Testis (tissue), 3 donors: Measurements from ENCODE around the gene AVP. TPM values are rescaled to one million over a fixed set of nuclear protein-coding genes. Genes with fewer than 3 reads are reported as not detected.

ENCODE experiments used
- DNase-seq: peaks from one replicate; pipeline ENCODE4 v3.0.0-alpha.2; 2019
- H3K27ac ChIP-seq, 2 donors: fragments of 200-600 bp; sonication (generic); one replicate each; pipeline ENCODE4 v1.5.1; 2019
- H3K27me3 ChIP-seq: fragments of 200-600 bp; sonication (generic); one replicate; pipeline ENCODE4 v1.5.1; 2019
- H3K36me3 ChIP-seq: fragments of 200-600 bp; sonication (generic); one replicate; pipeline ENCODE4 v1.5.1; 2017; ENCODE audit warnings: low read depth; ENCODE audit errors: missing control alignments
- H3K4me1 ChIP-seq: fragments of 200-600 bp; sonication (generic); one replicate; pipeline ENCODE4 v1.5.1; 2019
- H3K4me3 ChIP-seq, 2 donors: fragments of 200-600 bp; sonication (generic); one replicate each; pipeline ENCODE4 v1.5.1; 2017 to 2019
- H3K9me3 ChIP-seq: fragments of 200-600 bp; sonication (generic); one replicate; pipeline ENCODE4 v1.5.1; 2017
- CTCF ChIP-seq, 3 experiments: fragments of 450-650 bp in 2 of 3; fragments of 200-600 bp in 1 of 3; sonication (generic) in 1 of 3; IDR thresholded peaks; one replicate each; pipeline ENCODE4 v1.5.1; 2016 to 2019; ENCODE audit warnings: antibody characterized with exemption in 3 of 3, mild to moderate bottlenecking in 2 of 3, moderate library complexity in 1 of 3
- POLR2A ChIP-seq: fragments of 450-650 bp; IDR thresholded peaks from one replicate; pipeline ENCODE4 v1.6.1; 2017; ENCODE audit warnings: antibody characterized with exemption, mild to moderate bottlenecking, moderate library complexity
- WGBS, 2 donors: methylation state at CpG; one replicate each; pipeline ENCODE4 v1.1.5; 2018; 5-methylcytosine and 5-hydroxymethylcytosine counted together
- intact Hi-C: fragments of 100-400 bp; cut with DNase I; formaldehyde crosslinking; loops from one replicate; pipeline ENCODE4 v1.15.1; 2023; ENCODE audit warnings: low total_unique reads
- polyA plus RNA-seq: library from polyadenylated mRNA; stranded (reverse); fragments of 350-450 nt; fragmentation: Illumina TruSeq; extraction: RNeasy Lipid Tissue Mini Kit (QIAGEN cat#74804); gene quantifications from one replicate; pipeline ENCODE4 v1.2.3, GENCODE V29; 2014; ENCODE audit warnings: low read depth, low replicate concordance; ENCODE audit not compliant: insufficient read depth
- total RNA-seq, 2 donors: library from RNA; depleted of rRNA; stranded (reverse); fragments of >200 nt; gene quantifications; one replicate each; pipeline ENCODE4 v1.2.3, GENCODE V29; 2016

The AVP gene
- total and polyA plus RNA-seq, 3 donors from 2014 or later = 1.3 TPM; not detected in 2

- DNase-seq = no peak
- Histone ChIP-seq H3K4me3 (no peak overlapping the region), H3K9me3 (no peaks in the 10 kb centered on the region), H3K4me1 (peaks cover 4% of the 10 kb centered on the region), H3K36me3 (no peaks in the 10 kb centered on the region), H3K27ac (no peak overlapping the region), H3K27me3 (no peaks in the 10 kb centered on the region)
- WGBS, 2 donors = 87 to 93% methylated on average over 1 of the region's 1 CpG
- no peak for TF ChIP-seq POLR2A
- no peak for TF ChIP-seq CTCF (IDR thresholded peaks at IDR 0.05)
- intact Hi-C loops = no loop called here
Observed at GRCh38 chr20:3123542-3123941, 39.0 kb upstream of the AVP start.

- intact Hi-C loops = no loop called here
- Histone ChIP-seq H3K4me3 (no peak overlapping the region), H3K36me3 (no peaks in the 10 kb centered on the region), H3K27me3 (no peaks in the 10 kb centered on the region), H3K9me3 (no peaks in the 10 kb centered on the region), H3K27ac (no peak overlapping the region), H3K4me1 (peaks cover 7% of the 10 kb centered on the region)
- 91 to 93% methylated on average over 9 to 12 of the region's 12 CpGs for WGBS, 2 donors
- TF ChIP-seq POLR2A = no peak
- no peak for TF ChIP-seq CTCF (IDR thresholded peaks at IDR 0.05)
- no peak for DNase-seq
Observed at GRCh38 chr20:3121955-3122610, 37.6 kb upstream of the AVP start.

GRCh38 chr20:3121271-3121911 is 36.9 kb upstream of the AVP start:
- Histone ChIP-seq H3K4me1 (peaks cover 7% of the 10 kb centered on the region), H3K36me3 (no peaks in the 10 kb centered on the region), H3K27ac (no peak overlapping the region), H3K9me3 (no peaks in the 10 kb centered on the region), H3K27me3 (no peaks in the 10 kb centered on the region), H3K4me3 (no peak overlapping the region)
- TF ChIP-seq POLR2A = no peak
- no peak for TF ChIP-seq CTCF (IDR thresholded peaks at IDR 0.05)
- WGBS, 2 donors = 71 to 78% methylated on average over 7 to 11 of the region's 11 CpGs
- no peak for DNase-seq
- intact Hi-C loops = no loop called here

GRCh38 chr20:3119044-3119443 is 34.5 kb upstream of the AVP start:
- Histone ChIP-seq H3K4me1 (peaks cover 7% of the 10 kb centered on the region), H3K27ac (peak overlapping the region in 1 of 2 donors; percentile 53), H3K9me3 (no peaks in the 10 kb centered on the region), H3K4me3 (no peak overlapping the region), H3K27me3 (no peaks in the 10 kb centered on the region), H3K36me3 (no peaks in the 10 kb centered on the region)
- peak; percentile 86 for DNase-seq
- TF ChIP-seq CTCF (IDR thresholded peaks at IDR 0.05) (no peak), POLR2A (no peak)
- intact Hi-C loops = no loop called here
- 50 to 65% methylated on average over 5 of the region's 5 CpGs for WGBS, 2 donors
